HEK293 (cell line): ENCODE results near the gene DTL.

Experiments
- CTCF ChIA-PET: fragments of 350-600 bp; formaldehyde crosslinking; extraction: SDS; loops from one replicate; lab custom pipeline; 2021; ENCODE audit warnings: antibody characterized with exemption; lab: Yijun Ruan, JAX
- POLR2A ChIA-PET: fragments of 300-600 bp; formaldehyde crosslinking; extraction: SDS; loops from one replicate; lab custom pipeline; 2020; ENCODE audit warnings: antibody characterized with exemption, inconsistent platforms; lab: Yijun Ruan, JAX
- H3K27ac ChIP-seq: fragments of 200-500 bp; sonication (Bioruptor generic); 2 replicates; pipeline ENCODE4 v1.5.1; 2014; ENCODE audit warnings: low read depth, low read length, control low read depth, inconsistent platforms; ENCODE audit errors: extremely low read depth
- H3K36me3 ChIP-seq, 2 experiments: fragments of 200-500 bp in 1 of 2; sonication (Bioruptor generic) in 1 of 2; 1 replicate in 1 of 2; 2 replicates in 1 of 2; pipeline ENCODE4 v1.5.1; 2014 to 2017; ENCODE audit warnings: inconsistent platforms in 2 of 2, low read length in 2 of 2; ENCODE audit not compliant: control insufficient read depth in 2 of 2, insufficient read depth in 1 of 2
- H3K4me1 ChIP-seq: fragments of 200-500 bp; sonication (Bioruptor generic); 2 replicates; pipeline ENCODE4 v1.5.1; 2014; ENCODE audit warnings: mild to moderate bottlenecking, low read length, inconsistent platforms; ENCODE audit not compliant: control insufficient read depth, insufficient read depth
- H3K4me3 ChIP-seq: 2 replicates; pipeline ENCODE4 v1.5.1; 2011; ENCODE audit warnings: low read depth, mild to moderate bottlenecking, control low read depth, low read length, moderate library complexity
- H3K9me3 ChIP-seq: fragments of 200-500 bp; sonication (Bioruptor generic); 2 replicates; pipeline ENCODE4 v1.5.1; 2014; ENCODE audit warnings: low read depth, low read length, inconsistent platforms; ENCODE audit not compliant: control insufficient read depth, insufficient read depth
- ZBTB10 ChIP-seq: fragments of 450-650 bp; formaldehyde crosslinking; IDR thresholded peaks from 2 replicates; pipeline ENCODE4 v1.5.1; 2016; ENCODE audit warnings: missing biosample characterization, missing genetic modification characterization
- ZBTB26 ChIP-seq: fragments of 450-650 bp; formaldehyde crosslinking; optimal IDR thresholded peaks from 2 replicates; pipeline ENCODE3; 2016; ENCODE audit warnings: missing biosample characterization, mild to moderate bottlenecking, missing genetic modification characterization
- ZNF121 ChIP-seq: fragments of 450-650 bp; formaldehyde crosslinking; IDR thresholded peaks from 2 replicates; pipeline ENCODE4 v1.5.1; 2016; ENCODE audit warnings: missing biosample characterization, missing genetic modification characterization
- ZNF155 ChIP-seq: fragments of 450-650 bp; formaldehyde crosslinking; IDR thresholded peaks from 2 replicates; pipeline ENCODE4 v1.5.1; 2016; ENCODE audit warnings: missing biosample characterization, missing genetic modification characterization
- ZNF23 ChIP-seq: fragments of 450-650 bp; formaldehyde crosslinking; IDR thresholded peaks from 2 replicates; pipeline ENCODE4 v1.5.1; 2016; ENCODE audit warnings: missing biosample characterization, missing genetic modification characterization, borderline replicate concordance
- ZNF24 ChIP-seq: fragments of 450-650 bp; formaldehyde crosslinking; IDR thresholded peaks from 2 replicates; pipeline ENCODE4 v1.5.1; 2016; ENCODE audit warnings: missing biosample characterization, missing genetic modification characterization
- ZNF391 ChIP-seq: fragments of 450-650 bp; formaldehyde crosslinking; IDR thresholded peaks from 2 replicates; pipeline ENCODE4 v1.5.1; 2016; ENCODE audit warnings: low read depth, missing biosample characterization, missing genetic modification characterization, borderline replicate concordance
- ZNF398 ChIP-seq: fragments of 450-650 bp; formaldehyde crosslinking; IDR thresholded peaks from 2 replicates; pipeline ENCODE4 v1.5.1; 2017; ENCODE audit warnings: missing biosample characterization, missing genetic modification characterization
- ZNF426 ChIP-seq: fragments of 450-650 bp; formaldehyde crosslinking; IDR thresholded peaks from 2 replicates; pipeline ENCODE4 v1.5.1; 2017; ENCODE audit warnings: missing biosample characterization, missing genetic modification characterization, mild to moderate bottlenecking, inconsistent platforms, moderate library complexity
- ZNF560 ChIP-seq: fragments of 450-650 bp; formaldehyde crosslinking; IDR thresholded peaks from 2 replicates; pipeline ENCODE4 v1.5.1; 2017; ENCODE audit warnings: missing biosample characterization, missing genetic modification characterization, borderline replicate concordance
- ZNF658 ChIP-seq: fragments of 450-650 bp; formaldehyde crosslinking; IDR thresholded peaks from 2 replicates; pipeline ENCODE4; 2016; ENCODE audit warnings: missing biosample characterization, missing genetic modification characterization
- ZNF664 ChIP-seq: fragments of 450-650 bp; formaldehyde crosslinking; IDR thresholded peaks from 2 replicates; pipeline ENCODE4 v1.5.1; 2016; ENCODE audit warnings: missing biosample characterization, missing genetic modification characterization
- ZNF76 ChIP-seq: fragments of 450-650 bp; formaldehyde crosslinking; IDR thresholded peaks from 2 replicates; pipeline ENCODE4; 2016; ENCODE audit warnings: low read depth, missing biosample characterization, missing genetic modification characterization, borderline replicate concordance
- ZNF768 ChIP-seq: fragments of 450-650 bp; formaldehyde crosslinking; IDR thresholded peaks from 2 replicates; pipeline ENCODE4 v1.5.1; 2018; ENCODE audit warnings: missing biosample characterization, mild to moderate bottlenecking, missing genetic modification characterization
- ZSCAN23 ChIP-seq: fragments of 450-650 bp; formaldehyde crosslinking; IDR thresholded peaks from 2 replicates; pipeline ENCODE4 v1.5.1; 2016; ENCODE audit warnings: missing biosample characterization, missing genetic modification characterization
- ZXDB ChIP-seq: fragments of 450-650 bp; formaldehyde crosslinking; IDR thresholded peaks from 2 replicates; pipeline ENCODE4 v1.5.1; 2016; ENCODE audit warnings: missing biosample characterization, missing genetic modification characterization
- TF ChIP-seq, protein P1 (sequence below): fragments of 450-650 bp; formaldehyde crosslinking; conservative IDR thresholded peaks from 2 replicates; pipeline ENCODE4 v1.5.1; 2016; ENCODE audit warnings: low read depth, missing biosample characterization, missing genetic modification characterization
- TF ChIP-seq, protein P2 (sequence below): fragments of 450-650 bp; formaldehyde crosslinking; IDR thresholded peaks from 2 replicates; pipeline ENCODE4 v1.5.1; 2016; ENCODE audit warnings: missing biosample characterization, missing genetic modification characterization

DTL gene

DNA sequence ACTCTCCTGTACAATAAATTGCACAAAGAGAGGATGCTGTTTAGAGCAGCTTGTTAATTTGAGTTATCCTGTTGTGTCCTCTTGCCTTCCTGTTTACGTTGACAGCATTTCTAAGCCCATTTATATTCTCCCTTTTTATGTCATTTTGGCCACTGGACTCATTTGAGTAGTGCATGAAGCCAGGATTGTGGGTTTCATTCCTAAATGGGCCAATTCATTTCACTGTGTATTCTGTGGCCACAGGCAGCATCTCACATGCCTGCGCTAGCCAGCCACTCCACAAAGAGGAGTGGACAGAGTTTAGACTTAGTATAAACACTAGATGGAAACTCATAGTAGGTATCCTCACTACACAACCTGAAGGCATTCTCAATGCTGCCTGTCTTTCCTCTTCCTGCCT is 73.4 kb downstream of the DTL start:
- TF ChIP-seq ZBTB10: no peak
- TF ChIP-seq ZNF426 (tag by site-specific recombination): no peak
- no peak for TF ChIP-seq ZSCAN23 (tag by site-specific recombination)
- no peak for TF ChIP-seq ZNF23 (tag by site-specific recombination)
- no peak for TF ChIP-seq ZNF24 (tag by site-specific recombination)
- no peak for TF ChIP-seq ZBTB26 (tag by site-specific recombination)
- no peak for TF ChIP-seq ZNF560 (tag by site-specific recombination)
- TF ChIP-seq ZXDB: no peak
- H3K27ac ChIP-seq: no peak overlapping the region
- H3K4me1 ChIP-seq: no peaks in the 10 kb centered on the region; the same call in 1 of the 2 replicates
- no peaks in the 10 kb centered on the region for H3K9me3 ChIP-seq
- ChIA-PET CTCF (no interaction called here), POLR2A (no interaction called here)
- H3K36me3 ChIP-seq: peaks cover 0 to 42% of the 10 kb centered on the region in 2 experiments; a peak in 1 of 3 replicates
- H3K4me3 ChIP-seq: no peak overlapping the region

DNA sequence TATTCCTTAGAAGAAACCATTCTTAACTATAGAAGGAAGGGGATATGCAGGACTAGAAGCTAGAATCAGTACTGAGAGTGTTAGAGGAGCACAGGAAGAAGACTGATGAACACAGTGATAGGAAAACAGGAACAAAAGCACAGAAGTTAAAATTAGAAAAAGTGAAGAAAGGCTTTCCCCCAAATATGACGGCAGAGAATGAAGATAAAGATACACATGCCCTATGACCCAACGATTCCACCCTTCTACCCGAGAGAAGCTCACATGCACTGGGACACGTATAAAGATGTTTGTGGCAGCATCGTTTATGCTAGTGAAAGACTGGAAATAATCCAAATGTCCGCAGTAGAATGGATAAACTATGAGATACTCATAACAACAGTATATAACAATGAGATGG is 74.2 kb downstream of the DTL start:
- H3K36me3 ChIP-seq: peaks cover 0 to 42% of the 10 kb centered on the region in 2 experiments; a peak in 1 of 3 replicates
- H3K9me3 ChIP-seq: no peaks in the 10 kb centered on the region
- TF ChIP-seq, protein P1, sequence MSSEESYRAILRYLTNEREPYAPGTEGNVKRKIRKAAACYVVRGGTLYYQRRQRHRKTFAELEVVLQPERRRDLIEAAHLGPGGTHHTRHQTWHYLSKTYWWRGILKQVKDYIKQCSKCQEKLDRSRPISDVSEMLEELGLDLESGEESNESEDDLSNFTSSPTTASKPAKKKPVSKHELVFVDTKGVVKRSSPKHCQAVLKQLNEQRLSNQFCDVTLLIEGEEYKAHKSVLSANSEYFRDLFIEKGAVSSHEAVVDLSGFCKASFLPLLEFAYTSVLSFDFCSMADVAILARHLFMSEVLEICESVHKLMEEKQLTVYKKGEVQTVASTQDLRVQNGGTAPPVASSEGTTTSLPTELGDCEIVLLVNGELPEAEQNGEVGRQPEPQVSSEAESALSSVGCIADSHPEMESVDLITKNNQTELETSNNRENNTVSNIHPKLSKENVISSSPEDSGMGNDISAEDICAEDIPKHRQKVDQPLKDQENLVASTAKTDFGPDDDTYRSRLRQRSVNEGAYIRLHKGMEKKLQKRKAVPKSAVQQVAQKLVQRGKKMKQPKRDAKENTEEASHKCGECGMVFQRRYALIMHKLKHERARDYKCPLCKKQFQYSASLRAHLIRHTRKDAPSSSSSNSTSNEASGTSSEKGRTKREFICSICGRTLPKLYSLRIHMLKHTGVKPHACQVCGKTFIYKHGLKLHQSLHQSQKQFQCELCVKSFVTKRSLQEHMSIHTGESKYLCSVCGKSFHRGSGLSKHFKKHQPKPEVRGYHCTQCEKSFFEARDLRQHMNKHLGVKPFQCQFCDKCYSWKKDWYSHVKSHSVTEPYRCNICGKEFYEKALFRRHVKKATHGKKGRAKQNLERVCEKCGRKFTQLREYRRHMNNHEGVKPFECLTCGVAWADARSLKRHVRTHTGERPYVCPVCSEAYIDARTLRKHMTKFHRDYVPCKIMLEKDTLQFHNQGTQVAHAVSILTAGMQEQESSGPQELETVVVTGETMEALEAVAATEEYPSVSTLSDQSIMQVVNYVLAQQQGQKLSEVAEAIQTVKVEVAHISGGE: no peak
- TF ChIP-seq ZNF155 (tag by site-specific recombination) (no peak), ZNF76 (tag by site-specific recombination) (no peak), ZNF768 (no peak), ZBTB26 (tag by site-specific recombination) (no peak), ZNF391 (tag by site-specific recombination) (no peak), ZNF658 (tag by site-specific recombination) (no peak), ZNF121 (tag by site-specific recombination) (no peak), ZNF664 (tag by site-specific recombination) (no peak), ZNF398 (tag by site-specific recombination) (no peak)
- TF ChIP-seq, protein P2, sequence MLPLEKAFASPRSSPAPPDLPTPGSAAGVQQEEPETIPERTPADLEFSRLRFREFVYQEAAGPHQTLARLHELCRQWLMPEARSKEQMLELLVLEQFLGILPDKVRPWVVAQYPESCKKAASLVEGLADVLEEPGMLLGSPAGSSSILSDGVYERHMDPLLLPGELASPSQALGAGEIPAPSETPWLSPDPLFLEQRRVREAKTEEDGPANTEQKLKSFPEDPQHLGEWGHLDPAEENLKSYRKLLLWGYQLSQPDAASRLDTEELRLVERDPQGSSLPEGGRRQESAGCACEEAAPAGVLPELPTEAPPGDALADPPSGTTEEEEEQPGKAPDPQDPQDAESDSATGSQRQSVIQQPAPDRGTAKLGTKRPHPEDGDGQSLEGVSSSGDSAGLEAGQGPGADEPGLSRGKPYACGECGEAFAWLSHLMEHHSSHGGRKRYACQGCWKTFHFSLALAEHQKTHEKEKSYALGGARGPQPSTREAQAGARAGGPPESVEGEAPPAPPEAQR (tag by site-specific recombination): no peak
- H3K4me3 ChIP-seq: no peak overlapping the region
- H3K27ac ChIP-seq: no peak overlapping the region
- H3K4me1 ChIP-seq: no peaks in the 10 kb centered on the region
- CTCF ChIA-PET: no interaction called here
- POLR2A ChIA-PET: no interaction called here
